GM12872 (cell line): ENCODE results near the gene TNNT3.

Source experiments
- TF ChIP-seq, protein P1 (sequence below): IDR thresholded peaks from 3 replicates; pipeline ENCODE4 v1.5.1; 2011; ENCODE audit warnings: low read depth, mild to moderate bottlenecking, low read length, moderate library complexity; ENCODE audit not compliant: insufficient read depth

The TNNT3 gene

GRCh38 chr11:1934335-1935155 is 15.0 kb downstream of the TNNT3 start:
- TF ChIP-seq, protein P1, sequence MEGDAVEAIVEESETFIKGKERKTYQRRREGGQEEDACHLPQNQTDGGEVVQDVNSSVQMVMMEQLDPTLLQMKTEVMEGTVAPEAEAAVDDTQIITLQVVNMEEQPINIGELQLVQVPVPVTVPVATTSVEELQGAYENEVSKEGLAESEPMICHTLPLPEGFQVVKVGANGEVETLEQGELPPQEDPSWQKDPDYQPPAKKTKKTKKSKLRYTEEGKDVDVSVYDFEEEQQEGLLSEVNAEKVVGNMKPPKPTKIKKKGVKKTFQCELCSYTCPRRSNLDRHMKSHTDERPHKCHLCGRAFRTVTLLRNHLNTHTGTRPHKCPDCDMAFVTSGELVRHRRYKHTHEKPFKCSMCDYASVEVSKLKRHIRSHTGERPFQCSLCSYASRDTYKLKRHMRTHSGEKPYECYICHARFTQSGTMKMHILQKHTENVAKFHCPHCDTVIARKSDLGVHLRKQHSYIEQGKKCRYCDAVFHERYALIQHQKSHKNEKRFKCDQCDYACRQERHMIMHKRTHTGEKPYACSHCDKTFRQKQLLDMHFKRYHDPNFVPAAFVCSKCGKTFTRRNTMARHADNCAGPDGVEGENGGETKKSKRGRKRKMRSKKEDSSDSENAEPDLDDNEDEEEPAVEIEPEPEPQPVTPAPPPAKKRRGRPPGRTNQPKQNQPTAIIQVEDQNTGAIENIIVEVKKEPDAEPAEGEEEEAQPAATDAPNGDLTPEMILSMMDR = no peak

DNA sequence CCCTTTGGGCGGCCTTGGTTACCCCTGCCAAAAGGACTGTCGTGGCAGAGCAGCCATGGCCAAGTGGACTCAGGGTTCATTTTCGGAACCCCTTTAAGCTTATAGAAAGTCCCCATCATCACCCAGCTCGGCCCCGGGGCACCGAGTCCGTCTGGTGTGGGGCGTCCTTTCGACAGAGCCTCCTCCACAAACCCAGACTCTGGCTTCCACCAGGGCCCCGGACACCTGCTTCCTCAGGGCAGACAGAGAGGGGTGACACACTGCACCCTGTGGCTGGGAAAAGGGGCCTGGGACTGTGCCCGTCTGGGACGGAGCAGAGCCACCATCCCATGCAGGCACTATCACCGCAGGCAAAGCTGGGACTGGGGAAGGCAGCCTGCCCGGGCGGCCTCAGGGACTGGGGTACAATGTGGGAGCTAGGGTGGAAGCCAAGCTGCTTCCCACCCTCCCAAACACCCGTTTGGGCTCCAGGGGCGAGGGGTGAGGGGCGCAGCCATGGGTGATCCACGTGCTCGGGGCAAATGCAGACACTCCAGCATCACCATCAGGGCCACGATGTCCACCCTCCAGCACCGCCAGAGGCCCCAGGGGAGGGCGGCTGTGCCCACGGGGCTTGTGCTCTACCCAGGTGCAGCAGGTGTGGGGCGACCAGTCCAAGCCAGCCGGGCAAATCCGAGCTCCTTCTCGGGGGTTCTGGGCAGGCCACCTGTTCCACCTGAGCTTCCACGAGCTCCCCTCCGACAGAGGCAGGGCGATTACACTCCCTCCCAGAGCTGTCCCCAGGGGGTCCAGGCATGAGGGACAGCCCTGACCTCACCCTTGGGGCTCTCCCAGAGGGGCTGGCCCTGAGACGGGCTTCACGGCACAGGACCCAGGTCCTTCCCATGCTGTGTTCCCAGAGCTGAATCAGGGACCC is 15.9 kb downstream of the TNNT3 start:
- TF ChIP-seq, protein P1 = no peak

DNA sequence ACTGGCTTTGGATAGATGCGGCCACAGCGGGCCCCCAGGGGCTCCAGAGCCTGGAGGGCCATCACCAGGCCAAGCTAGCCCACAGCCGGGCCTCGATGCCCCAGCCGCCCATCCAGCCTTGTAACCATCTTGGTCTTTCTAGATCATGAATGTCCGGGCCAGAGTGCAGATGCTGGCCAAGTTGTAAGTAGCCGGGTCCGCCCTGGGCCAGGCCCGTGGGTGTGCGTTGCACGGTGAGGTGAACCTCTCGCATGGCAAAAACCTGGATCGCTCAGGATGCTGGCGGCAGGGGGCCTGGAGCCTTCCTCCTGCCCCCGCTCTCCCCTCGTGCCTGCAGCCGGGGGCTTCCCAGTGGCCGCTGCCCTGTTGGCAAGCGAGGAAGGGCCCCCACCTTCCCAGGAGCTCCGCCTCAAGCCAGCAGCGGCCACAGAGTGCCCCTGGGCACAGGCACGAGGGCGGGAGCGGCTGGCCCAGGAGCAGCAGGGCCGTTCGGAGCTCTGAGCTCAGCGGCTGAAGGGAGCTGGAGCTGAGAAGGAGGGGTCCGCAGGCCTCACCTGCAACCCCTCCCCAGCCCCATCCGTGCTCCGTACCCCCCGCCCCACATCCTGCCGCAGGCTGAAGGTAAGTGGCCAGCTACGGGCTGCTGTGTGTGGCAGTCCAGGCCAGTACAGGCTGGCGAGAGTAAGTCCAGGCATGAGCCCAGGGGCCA is 16.7 kb downstream of the TNNT3 start:
- TF ChIP-seq, protein P1 = no peak

- TF ChIP-seq, protein P1 = no peak
Observed at GRCh38 chr11:1936781-1937615, 17.5 kb downstream of the TNNT3 start.

DNA sequence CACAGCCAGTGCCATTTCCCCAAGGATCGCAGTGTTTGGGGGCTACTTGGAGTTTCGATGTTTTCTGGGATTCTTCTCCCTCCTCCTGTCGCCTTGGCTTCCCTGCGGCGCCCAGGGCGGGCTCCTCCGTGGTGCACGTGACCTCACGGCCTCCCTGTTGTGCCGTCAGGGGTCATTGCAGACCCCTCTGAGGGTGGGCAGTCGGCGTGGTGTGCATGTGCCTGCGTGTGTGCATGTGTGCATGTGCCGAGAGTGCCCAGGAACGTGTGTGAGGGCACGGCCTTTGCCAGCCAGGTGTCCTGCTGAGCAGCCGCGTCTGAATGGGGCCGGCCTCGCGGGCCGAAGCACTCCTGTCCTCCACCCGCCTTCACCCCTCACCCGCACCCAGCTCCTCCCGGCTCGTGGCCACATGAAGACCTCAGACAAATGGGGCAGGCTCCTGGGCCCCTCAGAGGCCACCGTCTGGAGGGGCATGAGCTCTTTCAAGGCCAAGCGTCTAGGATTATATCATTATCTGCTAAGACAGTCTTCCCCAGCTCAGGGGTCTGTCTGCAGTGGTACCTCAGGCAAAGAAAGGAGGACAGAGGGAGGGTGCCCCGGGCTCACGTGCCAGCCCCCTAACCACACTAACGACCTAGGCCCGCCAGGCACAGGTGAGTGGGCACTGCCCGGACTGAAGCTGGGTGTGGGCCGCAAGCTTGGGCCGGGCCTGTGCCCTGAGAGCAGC is 18.3 kb downstream of the TNNT3 start:
- TF ChIP-seq, protein P1 = no peak

- TF ChIP-seq, protein P1 = no peak
Observed at GRCh38 chr11:1938343-1939005, 19.0 kb downstream of the TNNT3 start.
